ENCODE results near the gene FAM50A. TPM values are rescaled to one million over a fixed set of nuclear protein-coding genes. Genes with fewer than 3 reads are reported as not detected.

The FAM50A gene
- total and polyA plus RNA-seq, 2 of the 4 experiments (the other 2 are of a cell fraction): 46.4 to 119 TPM

DNA sequence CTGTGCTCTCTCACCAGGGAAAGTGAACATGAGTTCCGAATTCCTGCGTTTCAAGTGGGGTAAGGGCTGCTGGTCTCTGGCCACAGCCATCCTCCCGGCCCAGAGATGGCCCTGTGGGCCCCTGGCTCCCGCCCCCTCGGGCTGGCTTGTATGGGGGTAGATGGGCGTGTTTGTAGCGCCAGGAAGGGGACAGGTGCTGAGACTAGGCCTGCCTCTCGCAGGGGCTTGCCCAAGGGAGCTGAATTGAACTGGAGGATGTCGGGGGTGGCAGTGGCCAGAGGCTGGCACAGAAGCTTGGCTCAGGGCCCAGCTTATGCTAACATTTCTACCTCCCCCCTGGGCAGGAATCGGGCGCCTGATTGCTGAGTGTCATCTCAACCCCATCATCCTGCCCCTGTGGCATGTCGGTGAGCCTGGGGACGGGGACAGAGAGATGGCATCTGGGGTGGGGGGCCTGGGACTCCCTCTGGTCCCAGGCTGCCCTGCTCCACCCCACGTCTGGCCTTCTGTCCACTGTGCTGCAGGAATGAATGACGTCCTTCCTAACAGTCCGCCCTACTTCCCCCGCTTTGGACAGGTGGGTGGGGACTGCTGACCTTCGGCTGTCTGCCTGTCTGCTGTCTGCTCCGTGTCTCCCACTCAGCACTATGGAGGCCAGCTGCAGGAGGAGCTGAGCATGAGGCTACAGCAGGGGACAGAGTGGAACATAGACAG lies 24.1 kb upstream of the FAM50A start:
- Histone ChIP-seq H4K20me1 (ENCODE audit: insufficient read depth, low read length) (no peaks in the 10 kb centered on the region), H3K4me2 (ENCODE audit: low read depth, low read length) (no peak overlapping the region), H2AFZ (replicated peaks; ENCODE audit: low read length, poor library complexity) (no peak overlapping the region), H3K56ac (ENCODE audit: extremely low read depth, insufficient read depth, low read length) (no peak overlapping the region), H4K5ac (ENCODE audit: low read depth, low read length) (no peak overlapping the region), H3K18ac (ENCODE audit: low read depth, low read length) (no peak overlapping the region), H3K23ac (ENCODE audit: low read depth, low read length) (no peak overlapping the region), H3K9me1 (ENCODE audit: insufficient read depth, low read length) (no peaks in the 10 kb centered on the region), H3K4me1 (ENCODE audit: control insufficient read depth, insufficient read depth, low read length) (no peaks in the 10 kb centered on the region), H3K79me1 (ENCODE audit: low read depth in 1 of 2, low read length in 2 of 2) (no peaks in the 10 kb centered on the region), H2BK120ac (ENCODE audit: low read depth, low read length) (no peak overlapping the region), H3K4me3 (ENCODE audit: insufficient read depth, low read depth, low read length) (no peak overlapping the region), H2BK5ac (ENCODE audit: low read depth, low read length, poor library complexity, severe bottlenecking) (no peak overlapping the region), H2BK15ac (ENCODE audit: low read depth, low read length) (no peak overlapping the region), H3K9ac (ENCODE audit: low read depth, low read length) (no peak overlapping the region), H2BK20ac (ENCODE audit: low read depth, low read length) (no peak overlapping the region), H3K27ac (ENCODE audit: insufficient read depth, low read length) (no peak overlapping the region), H2AK5ac (ENCODE audit: low read depth, low read length) (no peak overlapping the region), H4K91ac (ENCODE audit: insufficient read depth, low read depth, low read length) (no peak overlapping the region), H2AK9ac (replicated peaks; ENCODE audit: low read depth, low read length, poor library complexity) (no peak overlapping the region), H4K8ac (ENCODE audit: low read depth in 2 of 2, low read length in 2 of 2) (no peak overlapping the region), H3K27me3 (ENCODE audit: control insufficient read depth, insufficient read depth, low read length) (no peaks in the 10 kb centered on the region), H3K4ac (ENCODE audit: low read depth, low read length) (no peak overlapping the region), H3K9me3 (ENCODE audit: control insufficient read depth, insufficient read depth, low read length) (no peaks in the 10 kb centered on the region), H3K14ac (replicated peaks; ENCODE audit: low read depth, low read length) (no peak overlapping the region), H3K36me3 (ENCODE audit: control insufficient read depth, insufficient read depth, low read length) (peaks cover 8% of the 10 kb centered on the region)
- intact Hi-C loops (cut with micrococcal nuclease): no loop called here
- dilution Hi-C loops (cut with HindIII; ENCODE audit: low sequenced_read_pairs, unreplicated experiment): no loop called here
- no peak for DNase-seq
- no TSS peak for BruUV-seq (replicated peaks)
- 68% methylated on average over 5 of the region's 19 CpGs; no CpG with 5 or more reads in 1 of the 2 experiments for whole genome bisulfite sequencing, 2 experiments (ENCODE audit: extremely low coverage in 2 of 2, insufficient read length in 1 of 2)
- ChIA-PET POLR2A (ENCODE audit: unreplicated experiment) (no interaction called here), CTCF (no interaction called here)
- TF ChIP-seq, protein P1, sequence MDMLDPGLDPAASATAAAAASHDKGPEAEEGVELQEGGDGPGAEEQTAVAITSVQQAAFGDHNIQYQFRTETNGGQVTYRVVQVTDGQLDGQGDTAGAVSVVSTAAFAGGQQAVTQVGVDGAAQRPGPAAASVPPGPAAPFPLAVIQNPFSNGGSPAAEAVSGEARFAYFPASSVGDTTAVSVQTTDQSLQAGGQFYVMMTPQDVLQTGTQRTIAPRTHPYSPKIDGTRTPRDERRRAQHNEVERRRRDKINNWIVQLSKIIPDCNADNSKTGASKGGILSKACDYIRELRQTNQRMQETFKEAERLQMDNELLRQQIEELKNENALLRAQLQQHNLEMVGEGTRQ (IDR thresholded peaks at IDR 0.05; ENCODE audit: low read depth, low read length): no peak
- TF ChIP-seq MXI1 (IDR thresholded peaks at IDR 0.05; ENCODE audit: borderline replicate concordance, low read depth, low read length) (no peak), CHD1 (IDR thresholded peaks at IDR 0.05; ENCODE audit: low read depth, low read length) (no peak), FOS (IDR thresholded peaks at IDR 0.05; ENCODE audit: low read depth, low read length) (no peak), MAFK (IDR thresholded peaks at IDR 0.05; ENCODE audit: low read depth, low read length) (no peak), BHLHE40 (IDR thresholded peaks at IDR 0.05; ENCODE audit: low read depth, low read length) (no peak), RCOR1 (IDR thresholded peaks at IDR 0.05; ENCODE audit: insufficient replicate concordance, low read length) (no peak), RFX5 (IDR thresholded peaks at IDR 0.05; ENCODE audit: low read depth, low read length) (no peak), CEBPB (IDR thresholded peaks at IDR 0.05; ENCODE audit: low read depth, low read length) (no peak), SMC3 (IDR thresholded peaks at IDR 0.05; ENCODE audit: low read depth, low read length) (no peak), RAD21 (IDR thresholded peaks at IDR 0.05; ENCODE audit: low read length) (no peak)
- TF ChIP-seq, protein P2, sequence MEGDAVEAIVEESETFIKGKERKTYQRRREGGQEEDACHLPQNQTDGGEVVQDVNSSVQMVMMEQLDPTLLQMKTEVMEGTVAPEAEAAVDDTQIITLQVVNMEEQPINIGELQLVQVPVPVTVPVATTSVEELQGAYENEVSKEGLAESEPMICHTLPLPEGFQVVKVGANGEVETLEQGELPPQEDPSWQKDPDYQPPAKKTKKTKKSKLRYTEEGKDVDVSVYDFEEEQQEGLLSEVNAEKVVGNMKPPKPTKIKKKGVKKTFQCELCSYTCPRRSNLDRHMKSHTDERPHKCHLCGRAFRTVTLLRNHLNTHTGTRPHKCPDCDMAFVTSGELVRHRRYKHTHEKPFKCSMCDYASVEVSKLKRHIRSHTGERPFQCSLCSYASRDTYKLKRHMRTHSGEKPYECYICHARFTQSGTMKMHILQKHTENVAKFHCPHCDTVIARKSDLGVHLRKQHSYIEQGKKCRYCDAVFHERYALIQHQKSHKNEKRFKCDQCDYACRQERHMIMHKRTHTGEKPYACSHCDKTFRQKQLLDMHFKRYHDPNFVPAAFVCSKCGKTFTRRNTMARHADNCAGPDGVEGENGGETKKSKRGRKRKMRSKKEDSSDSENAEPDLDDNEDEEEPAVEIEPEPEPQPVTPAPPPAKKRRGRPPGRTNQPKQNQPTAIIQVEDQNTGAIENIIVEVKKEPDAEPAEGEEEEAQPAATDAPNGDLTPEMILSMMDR (conservative IDR thresholded peaks at IDR 0.05; ENCODE audit: low read depth, low read length): no peak
- TF ChIP-seq, protein P3, sequence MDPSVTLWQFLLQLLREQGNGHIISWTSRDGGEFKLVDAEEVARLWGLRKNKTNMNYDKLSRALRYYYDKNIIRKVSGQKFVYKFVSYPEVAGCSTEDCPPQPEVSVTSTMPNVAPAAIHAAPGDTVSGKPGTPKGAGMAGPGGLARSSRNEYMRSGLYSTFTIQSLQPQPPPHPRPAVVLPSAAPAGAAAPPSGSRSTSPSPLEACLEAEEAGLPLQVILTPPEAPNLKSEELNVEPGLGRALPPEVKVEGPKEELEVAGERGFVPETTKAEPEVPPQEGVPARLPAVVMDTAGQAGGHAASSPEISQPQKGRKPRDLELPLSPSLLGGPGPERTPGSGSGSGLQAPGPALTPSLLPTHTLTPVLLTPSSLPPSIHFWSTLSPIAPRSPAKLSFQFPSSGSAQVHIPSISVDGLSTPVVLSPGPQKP (IDR thresholded peaks at IDR 0.05; ENCODE audit: borderline replicate concordance, low read depth, low read length): no peak
- in situ Hi-C loops (cut with MboI; ENCODE audit: low sequenced_read_pairs): no loop called here
- no peak for ATAC-seq (ENCODE audit: low read depth)
